Measurements from ENCODE around the gene NECAB2.

- TF ChIP-seq CTCF (IDR thresholded peaks at IDR 0.05) (no peak), POLR2A (IDR thresholded peaks at IDR 0.05) (no peak)
Observed at GRCh38 chr16:83970430-83970815, 2.4 kb downstream of the NECAB2 start.

Measured in body of pancreas (tissue), 4 donors.